A549 treated with GW870086 at 1 μM for 4 hours (cell line): ENCODE data around the gene ANKRD33. TPM values are rescaled to one million over a fixed set of nuclear protein-coding genes. Genes with fewer than 3 reads are reported as not detected.

Source experiments
- total RNA-seq: library from RNA; stranded (reverse); fragments of 200-300 nt; extraction: Qiagen RNA extraction; gene quantifications from 5 replicates; pipeline ENCODE4 v1.2.3, GENCODE V29; 2022; ENCODE audit warnings: low read depth

Gene ANKRD33
- total RNA-seq = not detected in 5 replicates

GRCh38 chr12:51887476-51888315 lies at the start of gene ANKRD33:
Gene ANKRD33 (plus strand): TSS chr12:51888103. CDS start chr12:51888187, 84 bp downstream.

GRCh38 chr12:51848326-51848727 lies 39.6 kb upstream of the ANKRD33 start, which contains the start of gene FIGNL2:
Gene FIGNL2 (minus strand): TSS chr12:51848718. CDS start chr12:51822413, 26,305 bp downstream.

GRCh38 chr12:51907083-51907855 lies 19.4 kb downstream of the ANKRD33 start, which contains the start of gene ACVRL1:
Gene ACVRL1 (plus strand): TSS chr12:51907504. CDS start chr12:51912475, 4,971 bp downstream.

Other genes starting within 250 kb of the ANKRD33 start
- 0.16 to 0.34 TPM (median 0.25 TPM) in 5 replicates for gene FIGNL2, start 39.4 kb upstream of the ANKRD33 start, total RNA-seq
- 0.05 to 0.14 TPM in 2 of 5 replicates, not detected in the others for gene ACVRL1, start 19.4 kb downstream of the ANKRD33 start, total RNA-seq
- 14.1 to 18.7 TPM (median 17.9 TPM) in 5 replicates for gene ACVR1B, start 63.6 kb downstream of the ANKRD33 start, total RNA-seq
- gene TAMALIN, start 118.8 kb downstream of the ANKRD33 start, total RNA-seq = 0.51 to 1.6 TPM (median 0.65 TPM) in 5 replicates
- gene NR4A1, start 163.3 kb downstream of the ANKRD33 start, total RNA-seq = 27.6 to 42.9 TPM (median 35.0 TPM) in 5 replicates
- 82.9 to 97.4 TPM (median 95.0 TPM) in 5 replicates for gene ATG101, start 181.9 kb downstream of the ANKRD33 start, total RNA-seq
- not detected in 5 replicates for gene SMIM41, start 191.6 kb downstream of the ANKRD33 start, total RNA-seq